H1 (cell line): ENCODE data around the gene CCDC47. TPM values are rescaled to one million over a fixed set of nuclear protein-coding genes. Genes with fewer than 3 reads are reported as not detected.

Experiments
- CTCF ChIA-PET: fragments of 300-600 bp; sonication (Branson Sonifier 250); formaldehyde crosslinking; loops from one replicate; lab custom pipeline; 2021; ENCODE audit not compliant: partially characterized antibody; lab: Charles Lee
- POLR2A ChIA-PET: fragments of 300-600 bp; sonication (Branson Sonifier 250); formaldehyde crosslinking; loops from one replicate; lab custom pipeline; 2021; ENCODE audit warnings: inconsistent platforms; ENCODE audit not compliant: partially characterized antibody; lab: Charles Lee
- DNase-seq, 2 experiments: peaks; one replicate each; pipeline versions ENCODE4 v3.0.0 to v3.0.0-alpha.2; 2010 to 2022; ENCODE audit warnings: low spot score in 2 of 2, low read depth in 1 of 2, mixed read lengths in 1 of 2
- FAIRE-seq: peaks from 2 replicates; lab custom pipeline; 2011; peaks lifted over from hg19 to GRCh38; lab: Jason Lieb, UNC
- H2AFZ ChIP-seq: 2 replicates; pipeline ENCODE4 v1.8.1; 2012; ENCODE audit warnings: low read length, inconsistent platforms
- H2AK5ac ChIP-seq: 2 replicates; pipeline ENCODE4 v1.6.1; 2013; ENCODE audit warnings: low read depth, low read length
- H2BK120ac ChIP-seq: replicated peaks from 2 replicates; pipeline ENCODE3; 2013; ENCODE audit warnings: low read depth, low read length, inconsistent platforms
- H2BK12ac ChIP-seq: 2 replicates; pipeline ENCODE4 v1.6.1; 2013; ENCODE audit warnings: low read depth, low read length
- H2BK15ac ChIP-seq: 2 replicates; pipeline ENCODE4 v1.6.1; 2013; ENCODE audit warnings: low read length
- H2BK20ac ChIP-seq: 2 replicates; pipeline ENCODE4 v1.6.1; 2013; ENCODE audit warnings: low read length
- H2BK5ac ChIP-seq: 2 replicates; pipeline ENCODE4 v1.6.1; 2013; ENCODE audit warnings: low read depth, low read length
- H3K14ac ChIP-seq: 2 replicates; pipeline ENCODE4 v1.6.1; 2013; ENCODE audit warnings: inconsistent platforms; ENCODE audit not compliant: insufficient read length
- H3K18ac ChIP-seq: 2 replicates; pipeline ENCODE4 v1.6.1; 2013; ENCODE audit warnings: low read length; ENCODE audit errors: extremely low read depth
- H3K23ac ChIP-seq: 2 replicates; pipeline ENCODE4 v1.6.1; 2013; ENCODE audit warnings: inconsistent platforms; ENCODE audit not compliant: insufficient read length
- H3K23me2 ChIP-seq: 2 replicates; pipeline ENCODE4 v1.6.1; 2013; ENCODE audit warnings: low read depth, low read length
- H3K27ac ChIP-seq: 2 replicates; pipeline ENCODE4 v1.6.1; 2011; ENCODE audit warnings: low read depth, low read length, inconsistent platforms
- H3K27me3 ChIP-seq, 4 experiments: replicated peaks in 1 of 4; 1 replicate in 1 of 4; 2 replicates in 3 of 4; pipeline versions ENCODE4 v1.6.1 to v1.8.1; 2011 to 2013; ENCODE audit warnings: low read length in 3 of 4, mild to moderate bottlenecking in 3 of 4, inconsistent platforms in 2 of 4, mixed read lengths in 2 of 4, moderate library complexity in 1 of 4; ENCODE audit not compliant: control insufficient read depth in 3 of 4, insufficient read depth in 3 of 4; ENCODE audit errors: extremely low read depth in 1 of 4
- H3K36me3 ChIP-seq, 4 experiments: 2 replicates each; pipeline versions ENCODE4 v1.6.1 to v1.8.1; 2011 to 2013; ENCODE audit warnings: mild to moderate bottlenecking in 4 of 4, low read length in 3 of 4, moderate library complexity in 2 of 4, control low read depth in 1 of 4, inconsistent platforms in 1 of 4; ENCODE audit not compliant: insufficient read depth in 4 of 4, control insufficient read depth in 2 of 4
- H3K4ac ChIP-seq: replicated peaks from 2 replicates; pipeline ENCODE3; 2013; ENCODE audit warnings: low read length, low read depth, mixed read lengths, inconsistent platforms; ENCODE audit not compliant: insufficient read length
- H3K4me1 ChIP-seq, 4 experiments: replicated peaks in 1 of 4; 1 replicate in 1 of 4; 2 replicates in 3 of 4; pipeline versions ENCODE4 v1.6.1 to v1.8.1; 2011 to 2013; ENCODE audit warnings: low read length in 3 of 4, inconsistent platforms in 2 of 4, mixed read lengths in 1 of 4; ENCODE audit not compliant: insufficient read depth in 4 of 4, control insufficient read depth in 3 of 4
- H3K4me2 ChIP-seq, 2 experiments: 2 replicates each; pipeline versions ENCODE4 v1.6.1 to v1.8.1; 2011 to 2013; ENCODE audit warnings: low read depth in 2 of 2, low read length in 2 of 2, control low read depth in 1 of 2, inconsistent platforms in 1 of 2, mild to moderate bottlenecking in 1 of 2; ENCODE audit not compliant: insufficient read depth in 1 of 2
- H3K4me3 ChIP-seq, 4 experiments: fragments of 200-600, 300-600 bp in 1 of 4; sonication (generic), shearing (Covaris generic), sonication (Bioruptor Twin) in 1 of 4; 2 replicates each; pipeline versions ENCODE4 v1.5.1 to v1.8.1; 2011 to 2016; ENCODE audit warnings: low read length in 4 of 4, low read depth in 3 of 4, control low read depth in 2 of 4, inconsistent platforms in 2 of 4, mild to moderate bottlenecking in 2 of 4, mixed read lengths in 1 of 4, moderate library complexity in 1 of 4; ENCODE audit not compliant: insufficient read depth in 2 of 4; ENCODE audit errors: extremely low read depth in 1 of 4
- H3K56ac ChIP-seq: replicated peaks from 2 replicates; pipeline ENCODE3; 2013; ENCODE audit warnings: low read depth, mild to moderate bottlenecking, mixed read lengths, low read length, inconsistent platforms; ENCODE audit not compliant: insufficient read length
- H3K79me1 ChIP-seq: 2 replicates; pipeline ENCODE4 v1.6.1; 2013; ENCODE audit warnings: low read depth, low read length, control low read depth
- H3K79me2 ChIP-seq, 2 experiments: 2 replicates each; pipeline versions ENCODE4 v1.6.1 to v1.8.1; 2012 to 2013; ENCODE audit warnings: low read length in 2 of 2, mild to moderate bottlenecking in 2 of 2, inconsistent platforms in 1 of 2; ENCODE audit not compliant: insufficient read depth in 2 of 2, control insufficient read depth in 1 of 2
- H3K9ac ChIP-seq, 4 experiments: replicated peaks in 1 of 4; 1 replicate in 1 of 4; 2 replicates in 3 of 4; pipeline versions ENCODE4 v1.6.1 to v1.8.1; 2011 to 2013; ENCODE audit warnings: low read depth in 3 of 4, low read length in 3 of 4, control low read depth in 2 of 4, mild to moderate bottlenecking in 2 of 4, moderate library complexity in 2 of 4, inconsistent platforms in 1 of 4; ENCODE audit errors: extremely low read depth in 1 of 4
- H3K9me3 ChIP-seq, 2 experiments: 2 replicates each; pipeline versions ENCODE4 v1.6.1 to v1.8.1; 2012 to 2013; ENCODE audit warnings: mild to moderate bottlenecking in 2 of 2, moderate library complexity in 2 of 2, control low read depth in 1 of 2, inconsistent platforms in 1 of 2, low read depth in 1 of 2, low read length in 1 of 2, mixed read lengths in 1 of 2; ENCODE audit not compliant: insufficient read depth in 2 of 2
- H4K20me1 ChIP-seq, 2 experiments: replicated peaks in 1 of 2; 2 replicates each; pipeline versions ENCODE3 to v1.8.1; 2011 to 2013; ENCODE audit warnings: inconsistent platforms in 2 of 2, low read length in 2 of 2, mild to moderate bottlenecking in 1 of 2; ENCODE audit not compliant: insufficient read depth in 2 of 2, control insufficient read depth in 1 of 2
- H4K5ac ChIP-seq: 2 replicates; pipeline ENCODE4 v1.6.1; 2013; ENCODE audit warnings: low read length, low read depth, mixed read lengths, inconsistent platforms; ENCODE audit not compliant: insufficient read length
- H4K8ac ChIP-seq: 2 replicates; pipeline ENCODE4 v1.8.0; 2013; ENCODE audit warnings: mild to moderate bottlenecking, moderate library complexity, low read length, inconsistent platforms; ENCODE audit not compliant: insufficient read depth; ENCODE audit errors: extremely low read depth
- H4K91ac ChIP-seq: replicated peaks from 2 replicates; pipeline ENCODE3; 2013; ENCODE audit warnings: low read length, mixed read lengths, inconsistent platforms; ENCODE audit not compliant: insufficient read length
- KDM1A ChIP-seq: fragments of 200-600, 300-600 bp; sonication (generic); IDR thresholded peaks from 2 replicates; pipeline ENCODE4 v1.7.1; 2016; ENCODE audit warnings: mild to moderate bottlenecking, low read length, borderline replicate concordance
- KDM4A ChIP-seq: IDR thresholded peaks from one replicate; pipeline ENCODE4 v1.7.1; 2012; ENCODE audit warnings: low read depth, mild to moderate bottlenecking, moderate library complexity, low read length, inconsistent platforms; ENCODE audit not compliant: severe bottlenecking
- POU5F1 ChIP-seq: IDR thresholded peaks from 2 replicates; pipeline ENCODE4 v1.6.1; 2011; ENCODE audit warnings: low read depth, mild to moderate bottlenecking, low read length, moderate library complexity
- SUZ12 ChIP-seq: fragments of 200-600 bp; sonication (generic); IDR thresholded peaks from 2 replicates; pipeline ENCODE4 v1.6.1; 2012; ENCODE audit warnings: mild to moderate bottlenecking, inconsistent platforms, low read length, moderate library complexity, mixed read lengths
- TAF7 ChIP-seq: optimal IDR thresholded peaks from 2 replicates; pipeline ENCODE3; 2011; ENCODE audit warnings: low read depth, mild to moderate bottlenecking, inconsistent platforms, low read length, moderate library complexity, borderline replicate concordance
- WGBS, 2 experiments: shearing (Covaris generic) in 1 of 2; methylation state at CpG; one replicate each; pipeline versions ENCODE4 v1.1.6 to v1.1.7; 2013 to 2015; ENCODE audit warnings: low lambda C conversion rate in 2 of 2, mixed read lengths in 2 of 2, inconsistent platforms in 1 of 2, low coverage in 1 of 2, missing lambda C conversion rate in 1 of 2; ENCODE audit not compliant: insufficient replicate concordance in 2 of 2, insufficient coverage in 1 of 2, insufficient read length in 1 of 2; ENCODE audit errors: extremely low coverage in 1 of 2, missing lambda C conversion rate in 1 of 2; 5-methylcytosine and 5-hydroxymethylcytosine counted together
- long read RNA-seq, 2 experiments: library from RNA in 1 of 2; library from capped mRNA in 1 of 2; stranded (forward); transcript quantifications; one replicate each; pipeline ENCODE4 v2.0.0, GENCODE V29; 2021; ENCODE audit warnings: inconsistent platforms in 1 of 2
- polyA minus RNA-seq, 3 experiments: library from RNA; depleted of rRNA, polyadenylated mRNA; stranded (reverse); fragments of >200 nt; gene quantifications; 1 replicate in 2 of 3; 2 replicates in 1 of 3; pipeline ENCODE4 v1.2.3, GENCODE V29; 2011
- polyA plus RNA-seq, 7 experiments: library from polyadenylated mRNA; depleted of rRNA in 3 of 7; stranded (reverse) in 5 of 7; unstranded in 2 of 7; fragments of >200 nt in 5 of 7; fragments of 200-250 nt in 2 of 7; gene quantifications; 1 replicate in 5 of 7; 2 replicates in 1 of 7; 4 replicates in 1 of 7; pipeline versions ENCODE4 v1.2.1 to v1.2.3, GENCODE V29; 2011 to 2013; ENCODE audit warnings: missing spikeins in 2 of 7, mixed read lengths in 2 of 7
- total RNA-seq: library from RNA; stranded (reverse); fragmentation: NEBNext Ultra II Directional; extraction: Animal tissue kit (Norgen Biotek cat#: 25700); gene quantifications from 2 replicates; pipeline ENCODE4 v1.2.1, GENCODE V29; 2021

Gene CCDC47, protein sequence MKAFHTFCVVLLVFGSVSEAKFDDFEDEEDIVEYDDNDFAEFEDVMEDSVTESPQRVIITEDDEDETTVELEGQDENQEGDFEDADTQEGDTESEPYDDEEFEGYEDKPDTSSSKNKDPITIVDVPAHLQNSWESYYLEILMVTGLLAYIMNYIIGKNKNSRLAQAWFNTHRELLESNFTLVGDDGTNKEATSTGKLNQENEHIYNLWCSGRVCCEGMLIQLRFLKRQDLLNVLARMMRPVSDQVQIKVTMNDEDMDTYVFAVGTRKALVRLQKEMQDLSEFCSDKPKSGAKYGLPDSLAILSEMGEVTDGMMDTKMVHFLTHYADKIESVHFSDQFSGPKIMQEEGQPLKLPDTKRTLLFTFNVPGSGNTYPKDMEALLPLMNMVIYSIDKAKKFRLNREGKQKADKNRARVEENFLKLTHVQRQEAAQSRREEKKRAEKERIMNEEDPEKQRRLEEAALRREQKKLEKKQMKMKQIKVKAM
- total RNA-seq (83.1 and 85.3 TPM in 2 replicates), polyA plus RNA-seq (2011; rRNA removed) (16.3 and 21.2 TPM in 2 replicates), polyA minus RNA-seq (2011; rRNA and poly(A)+ RNA removed) (56.4 and 75.7 TPM in 2 replicates)
- 39.8 TPM for polyA plus RNA-seq (2011; cell fraction: cytosol; rRNA removed)
- 13.4 TPM for polyA plus RNA-seq (2011; cell fraction: nucleus; rRNA removed)
- 54.8 to 78.6 TPM (median 69.3 TPM) in 4 replicates for polyA plus RNA-seq (2012, experiment 1 of 2)
- 5.2 TPM for polyA plus RNA-seq (2012, experiment 2 of 2)
- 98.0 TPM for polyA plus RNA-seq (2013, experiment 1 of 2)
- polyA plus RNA-seq (2013, experiment 2 of 2), result 117 TPM
- polyA minus RNA-seq (2011; cell fraction: cytosol; rRNA and poly(A)+ RNA removed), result 36.2 TPM
- 24.5 TPM for polyA minus RNA-seq (2011; cell fraction: nucleus; rRNA and poly(A)+ RNA removed)
- long read RNA-seq, experiment 1, partial matches to known transcripts, result 136 of 153 reads
- long read RNA-seq, experiment 1, other reads (novel, unspliced or antisense), result 9 of 153 reads
- long read RNA-seq, experiment 2, partial matches to known transcripts, result 9 of 16 reads
- long read RNA-seq, experiment 2, other reads (novel, unspliced or antisense), result 3 of 16 reads

DNA sequence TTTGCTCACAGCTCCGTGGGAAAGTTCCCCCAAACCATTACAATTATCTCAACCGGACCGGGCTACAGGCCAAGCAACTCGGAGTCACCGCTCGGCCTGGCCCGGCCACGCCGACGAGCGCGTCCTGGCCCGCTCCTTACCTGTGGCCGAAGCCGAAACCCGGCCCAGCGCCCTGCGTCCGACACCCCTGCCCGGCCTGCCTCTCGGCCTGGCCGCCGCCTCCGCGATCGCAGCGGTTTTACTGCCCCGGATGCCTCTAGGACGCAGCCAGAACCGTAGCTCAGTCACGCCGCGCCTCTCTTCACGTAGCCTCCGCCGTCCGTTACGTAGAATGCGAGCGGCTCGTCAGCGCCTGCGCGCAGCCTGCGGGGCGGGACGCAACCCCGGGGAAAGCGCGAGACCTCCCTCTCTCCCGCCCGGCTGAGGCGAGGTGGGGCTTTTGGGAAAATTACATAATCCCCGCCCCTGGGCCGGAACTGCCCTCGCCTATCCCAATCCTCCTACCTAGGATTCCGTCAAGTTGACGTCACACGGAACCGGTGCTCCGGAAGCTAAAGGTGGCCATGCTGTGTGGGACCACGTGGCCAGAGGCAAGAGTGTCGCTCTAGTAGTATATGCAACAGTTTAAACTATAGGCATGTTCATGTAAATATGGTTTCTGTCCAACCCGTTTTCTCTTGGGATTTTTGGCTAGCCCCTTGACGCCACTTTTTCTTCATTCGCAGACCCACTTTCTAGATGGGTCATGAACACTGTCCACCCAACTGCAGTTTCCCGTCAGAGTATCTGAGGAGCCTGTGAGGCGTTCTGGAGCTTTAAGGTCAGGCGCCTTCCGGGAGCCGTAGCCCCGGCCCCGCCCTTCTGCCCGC lies at the start of gene CCDC47:
Gene CCDC47 (minus strand): TSS at position 326 of the 869 bp plus-strand sequence. CDS start 7,422 bp downstream, outside the sequence.
- ChIA-PET CTCF (interaction anchor here (0.7 to 1.6 kb wide), 3 partner anchors 10 to 75 kb away, joined by 3 to 10 read pairs (median 4); no protein-coding TSS in a partner anchor), POLR2A (interaction anchor here (0.6 to 24.4 kb wide), 31 partner anchors 8 to 732 kb away, joined by 3 to 481 read pairs (median 6); partner anchors contain the start of genes FTSJ3, LIMD2, MAP3K3 and PSMC5)
- Histone ChIP-seq H3K9me3 (no peaks in the 10 kb centered on the region), H3K27ac (peak within 1 kb of the TSS; percentile 99), H3K18ac (peak within 1 kb of the TSS; percentile 80), H2AK5ac (peak within 1 kb of the TSS; percentile 69; the same call in 1 of the 2 replicates), H3K14ac (no peak within 1 kb of the TSS), H4K8ac (peak within 1 kb of the TSS; percentile 98; the same call in 1 of the 2 replicates), H3K79me2 (peaks cover 61 to 90% of the 10 kb centered on the region in 2 experiments), H3K4me2 (peak within 1 kb of the TSS; percentile 89 to 98), H3K23ac (no peak within 1 kb of the TSS), H3K23me2 (peaks cover 11% of the 10 kb centered on the region), H3K56ac (peak within 1 kb of the TSS; percentile 97), H3K27me3 (no peaks in the 10 kb centered on the region), H4K20me1 (peaks cover 8 to 10% of the 10 kb centered on the region in 2 experiments), H2BK12ac (peak within 1 kb of the TSS; percentile 50; the same call in 1 of the 2 replicates), H3K4me1 (no peaks in the 10 kb centered on the region; a peak in 3 of 7 replicates), H4K5ac (peak within 1 kb of the TSS; percentile 94), H3K9ac (peak within 1 kb of the TSS; percentile 96 to 99 (median 98)), H2AFZ (peak within 1 kb of the TSS; percentile 55; the same call in 1 of the 2 replicates), H2BK120ac (peak within 1 kb of the TSS; percentile 7), H2BK15ac (peak within 1 kb of the TSS; percentile 34; the same call in 1 of the 2 replicates), H3K4ac (peak within 1 kb of the TSS; percentile 84), H2BK20ac (no peak within 1 kb of the TSS), H2BK5ac (peak within 1 kb of the TSS; percentile 96), H4K91ac (peak within 1 kb of the TSS; percentile 80), H3K36me3 (peaks cover 0 to 16% (median 6%) of the 10 kb centered on the region in 4 experiments; a peak in 4 of 8 replicates), H3K4me3 (peak within 1 kb of the TSS; percentile 84 to 97 (median 94)), H3K79me1 (no peaks in the 10 kb centered on the region; the same call in 1 of the 2 replicates)
- 3% methylated on average over 68 of the region's 74 CpGs; no CpG with 5 or more reads in 1 of the 2 experiments for WGBS, 2 experiments
- FAIRE-seq (peak; percentile 71), DNase-seq (peak; percentile 94 to 97)
- peak; percentile 82 for TF ChIP-seq KDM4A
- TF ChIP-seq KDM1A, result no peak
- no peak for TF ChIP-seq POU5F1
- TF ChIP-seq SUZ12, result no peak
- TF ChIP-seq TAF7, result peak; percentile 79
